DMS153 treated with DMSO at 0.1 percent for 48 hours (cell line): ENCODE results near the gene SRR.

Experiments used
- DNase-seq: peaks from one replicate; lab custom pipeline; 2025; ENCODE audit not compliant: unreplicated experiment; lab: John Stamatoyannopoulos, UW

SRR gene

DNA sequence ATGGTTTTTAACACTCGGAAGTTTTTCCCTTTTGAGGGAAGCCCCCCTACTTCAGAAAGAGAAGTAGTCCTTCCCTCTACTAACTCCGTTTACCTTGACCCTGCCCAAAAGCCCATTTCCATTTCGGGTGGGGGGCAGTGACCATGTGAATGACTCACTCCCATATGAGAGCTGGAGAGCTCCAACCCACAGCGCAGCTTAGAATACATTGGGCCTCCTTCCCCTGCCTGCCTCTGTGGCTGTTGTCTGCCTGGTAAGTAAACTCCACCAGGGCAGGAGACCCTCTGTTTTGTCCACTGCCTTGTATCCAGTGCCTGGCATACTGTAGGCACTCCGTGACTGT is 34.5 kb downstream of the SRR start:
- no peak for DNase-seq

GRCh38 chr17:2343421-2343820 is 39.7 kb downstream of the SRR start:
- DNase-seq, result no peak

- DNase-seq, result no peak
These were observed 40.8 kb downstream of the SRR start for GRCh38 chr17:2344528-2344927.

DNA sequence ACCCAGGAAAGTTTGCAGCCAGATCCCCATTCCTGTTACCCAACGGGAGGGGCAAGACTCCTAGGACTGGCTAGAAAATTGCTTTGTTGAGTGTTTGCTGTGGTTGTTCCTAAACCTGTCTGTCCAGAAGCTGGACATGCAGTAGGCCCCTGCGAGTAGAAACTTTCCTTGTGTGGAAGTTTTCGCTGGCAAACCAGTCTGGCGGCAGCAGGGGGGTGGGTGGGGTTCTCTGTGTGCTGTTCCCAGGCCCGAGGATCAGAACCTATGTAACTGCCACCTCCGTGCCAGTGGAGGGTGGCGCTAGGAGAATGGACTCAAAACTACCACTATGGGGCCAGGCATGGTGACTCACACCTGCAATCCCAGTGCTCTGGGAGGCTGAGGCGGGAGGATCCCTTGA is 42.7 kb downstream of the SRR start:
- no peak for DNase-seq

GRCh38 chr17:2347805-2348685 is 44.3 kb downstream of the SRR start:
- peak; percentile 43 for DNase-seq

DNA sequence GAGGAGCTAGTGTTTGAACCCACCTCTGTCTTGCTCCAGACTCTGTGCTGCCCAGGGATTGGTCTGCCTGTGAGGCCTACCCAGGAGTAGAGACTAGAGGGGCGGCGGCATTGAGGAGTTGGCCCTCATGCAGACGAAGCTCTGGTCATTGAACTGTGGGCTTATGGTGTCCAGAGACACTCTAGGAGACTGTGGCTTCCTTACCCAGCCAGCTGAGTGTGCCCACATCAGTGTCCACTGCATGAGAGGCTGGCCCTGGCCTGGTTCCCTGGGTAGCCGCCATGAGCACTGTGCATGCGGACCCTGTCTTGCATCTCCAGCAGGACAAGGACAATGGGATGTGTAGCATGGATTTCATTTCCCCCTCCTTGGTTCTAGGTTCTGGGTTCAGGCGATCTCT is 47.5 kb downstream of the SRR start:
- no peak for DNase-seq

GRCh38 chr17:2354311-2354710 is 50.6 kb downstream of the SRR start:
- no peak for DNase-seq

- DNase-seq, result no peak
These were observed 53.5 kb downstream of the SRR start for GRCh38 chr17:2357237-2357636.

GRCh38 chr17:2357931-2358434 is 54.2 kb downstream of the SRR start:
- DNase-seq, result no peak

- no peak for DNase-seq
These were observed 57.4 kb downstream of the SRR start for GRCh38 chr17:2361010-2361760.

GRCh38 chr17:2362016-2362415 is 58.3 kb downstream of the SRR start:
- DNase-seq, result no peak

DNA sequence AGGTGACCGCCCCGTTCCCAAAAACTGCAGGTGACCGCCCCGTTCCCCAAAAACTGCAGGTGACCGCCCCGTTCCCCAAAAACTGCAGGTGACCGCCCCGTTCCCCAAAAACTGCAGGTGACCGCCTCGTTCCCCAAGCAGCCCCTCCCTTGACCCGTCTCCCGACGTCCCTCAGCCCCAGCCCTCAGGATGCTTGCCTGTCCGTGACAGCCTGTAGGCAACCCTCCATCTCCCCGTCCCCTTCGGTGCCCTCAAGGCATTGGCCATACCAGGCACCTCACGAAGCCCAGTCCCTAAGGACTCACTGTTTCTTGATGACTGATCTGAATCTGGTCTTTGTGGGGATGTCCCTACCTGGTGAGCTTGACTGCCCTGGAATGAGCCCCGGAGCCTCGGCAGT is 58.7 kb downstream of the SRR start:
- DNase-seq, result no peak

DNA sequence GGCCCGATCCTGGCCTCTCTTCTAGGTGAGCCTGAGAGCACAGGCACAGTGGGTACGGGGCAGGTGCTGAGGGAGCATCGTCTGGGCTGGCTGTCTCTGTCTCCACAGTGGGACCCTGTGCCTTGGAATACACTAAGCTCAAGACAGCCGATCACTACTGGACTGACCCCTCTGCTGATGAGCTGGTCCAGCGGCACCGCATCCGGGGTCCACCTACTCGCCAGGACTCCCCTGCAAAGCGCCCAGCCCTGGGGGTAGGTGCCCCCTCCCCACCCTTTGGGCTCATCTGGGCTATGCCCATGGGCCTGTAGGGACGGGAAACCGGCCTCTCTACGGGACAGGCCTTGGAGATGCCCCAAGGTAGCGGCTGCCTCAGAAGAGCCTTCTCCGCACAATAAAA is 59.1 kb downstream of the SRR start:
- DNase-seq, result no peak

DNA sequence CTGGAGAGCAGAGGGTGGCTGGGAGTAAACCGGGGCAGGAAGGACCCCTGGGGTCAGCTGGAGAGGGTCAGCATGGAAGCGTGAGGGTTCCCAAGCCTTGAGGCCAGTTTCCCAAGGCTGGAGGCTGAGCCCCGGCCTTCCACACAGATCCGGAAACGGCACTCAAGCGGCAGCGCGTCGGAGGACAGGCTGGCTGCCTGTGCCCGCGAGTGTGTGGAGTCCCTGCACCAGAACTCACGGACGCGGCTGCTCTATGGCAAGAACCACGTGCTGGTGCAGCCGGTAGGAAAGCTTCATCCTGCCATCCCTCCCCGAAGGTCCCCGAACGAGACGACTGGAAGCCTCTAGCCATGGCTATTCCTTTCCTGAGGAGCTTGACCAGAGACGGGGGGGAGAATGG is 59.6 kb downstream of the SRR start:
- no peak for DNase-seq

DNA sequence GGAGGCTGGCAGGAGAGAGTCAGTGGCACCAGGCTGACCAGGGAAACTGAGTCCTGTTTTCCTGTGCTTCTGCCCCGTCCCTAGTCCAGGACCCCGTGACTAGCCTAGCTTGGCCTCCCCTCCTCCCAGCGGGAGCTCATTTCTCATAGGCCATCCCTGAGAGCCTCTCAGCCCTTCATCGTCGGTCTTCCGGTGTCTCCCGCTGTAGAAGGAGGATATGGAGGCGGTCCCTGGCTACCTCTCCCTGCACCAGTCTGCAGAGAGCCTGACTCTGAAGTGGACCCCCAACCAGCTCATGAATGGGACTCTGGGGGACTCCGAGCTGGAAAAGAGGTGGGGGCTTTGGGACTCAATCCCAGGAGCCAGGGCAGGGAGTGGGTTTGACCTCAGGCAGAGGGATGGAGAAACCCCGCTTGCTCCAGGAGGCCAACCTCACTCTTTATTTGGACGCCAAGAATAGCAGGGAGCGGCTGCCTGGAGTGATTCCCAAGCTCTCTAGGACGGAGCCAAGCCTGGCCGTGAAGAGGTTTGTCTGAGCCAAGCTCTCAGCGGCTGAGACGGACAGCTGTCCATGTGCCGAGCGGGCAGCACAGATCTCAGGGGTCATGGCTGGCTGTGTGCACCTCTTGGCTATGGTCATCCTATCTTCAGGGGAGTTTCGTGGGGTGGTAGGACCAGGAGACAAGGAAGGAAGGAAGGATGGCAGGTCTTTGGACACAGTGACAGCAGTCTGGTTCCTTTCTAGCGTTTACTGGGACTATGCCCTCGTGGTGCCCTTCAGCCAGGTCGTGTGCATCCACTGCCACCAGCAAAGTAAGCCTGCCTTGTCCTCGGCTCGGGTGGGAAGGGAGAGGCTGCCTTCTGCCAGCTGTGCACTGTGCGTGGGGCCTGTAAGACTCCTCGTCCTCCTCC is 60.4 kb downstream of the SRR start:
- DNase-seq, result no peak

GRCh38 chr17:2364763-2365116 is 61.0 kb downstream of the SRR start:
- no peak for DNase-seq

GRCh38 chr17:2365132-2365531 is 61.4 kb downstream of the SRR start:
- no peak for DNase-seq

- no peak for DNase-seq
These were observed 63.2 kb downstream of the SRR start for GRCh38 chr17:2366747-2367494.

GRCh38 chr17:2368359-2368758 is 64.6 kb downstream of the SRR start:
- DNase-seq, result no peak

DNA sequence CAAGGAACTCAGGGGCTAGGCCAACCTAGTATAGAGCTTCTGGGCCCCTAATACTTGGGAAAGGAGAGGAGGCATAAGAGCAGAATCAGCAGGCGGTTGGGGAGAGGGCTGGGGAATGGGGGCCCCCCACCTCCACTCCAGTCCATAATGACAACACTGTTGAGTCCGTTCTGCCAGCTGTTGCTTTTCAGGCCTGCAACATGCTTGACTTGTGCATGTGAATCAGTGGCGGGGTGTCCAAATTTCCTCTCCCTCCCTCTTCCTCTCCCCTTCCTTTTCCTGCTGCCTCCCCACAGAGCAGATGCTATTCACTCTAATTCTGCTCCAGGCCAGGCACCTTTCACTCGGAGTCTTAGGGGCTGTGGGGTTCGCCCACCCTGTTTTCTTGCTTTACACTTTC is 65.3 kb downstream of the SRR start:
- DNase-seq, result no peak
